HS-27A (cell line): ENCODE results near the gene HOTAIR.

Experiments
- DNase-seq: peaks from one replicate; pipeline ENCODE4 v3.0.0-alpha.2; 2012; ENCODE audit warnings: low read depth, missing footprints

HOTAIR gene

GRCh38 chr12:53987787-53988230 lies 13.1 kb upstream of the HOTAIR start:
- DNase-seq: no peak

DNA sequence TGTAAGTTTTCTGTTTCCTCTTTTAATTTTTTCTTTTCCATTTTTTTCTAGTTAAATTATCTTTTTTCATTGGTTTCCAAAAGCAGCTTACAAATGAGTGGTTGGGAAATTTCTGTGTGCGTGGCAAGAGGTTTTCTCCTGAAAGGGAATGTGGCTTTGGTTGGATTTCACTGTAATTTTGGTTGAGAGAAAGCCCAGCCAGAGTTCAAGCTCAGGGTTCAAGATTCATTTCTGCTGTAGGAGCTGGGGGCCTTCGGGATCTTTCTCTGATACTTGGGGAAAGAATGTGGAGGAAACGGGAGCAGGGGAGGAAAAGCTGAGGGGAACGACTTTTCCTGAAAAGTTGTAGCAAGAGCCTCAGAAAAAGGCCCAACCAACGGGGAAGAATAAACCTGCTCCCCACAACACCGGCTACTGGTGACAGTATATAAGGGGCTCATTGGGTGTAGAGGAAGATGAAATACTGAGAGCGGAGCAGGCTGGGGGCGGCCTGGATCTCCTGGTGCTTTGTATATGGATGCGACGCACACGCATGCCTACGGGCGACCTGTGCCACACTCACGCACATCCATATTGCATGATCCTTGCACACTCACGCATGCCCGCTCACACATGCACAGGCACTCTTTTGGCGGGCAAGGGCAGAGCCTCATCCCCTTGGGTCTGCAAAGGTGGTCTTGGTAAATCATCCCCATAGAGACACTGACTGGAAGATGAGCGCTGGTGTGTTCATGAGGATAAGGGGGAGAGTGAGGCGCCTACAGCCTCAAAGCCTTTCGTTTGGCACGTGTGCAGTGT lies 12.1 kb upstream of the HOTAIR start:
- DNase-seq: no peak

DNA sequence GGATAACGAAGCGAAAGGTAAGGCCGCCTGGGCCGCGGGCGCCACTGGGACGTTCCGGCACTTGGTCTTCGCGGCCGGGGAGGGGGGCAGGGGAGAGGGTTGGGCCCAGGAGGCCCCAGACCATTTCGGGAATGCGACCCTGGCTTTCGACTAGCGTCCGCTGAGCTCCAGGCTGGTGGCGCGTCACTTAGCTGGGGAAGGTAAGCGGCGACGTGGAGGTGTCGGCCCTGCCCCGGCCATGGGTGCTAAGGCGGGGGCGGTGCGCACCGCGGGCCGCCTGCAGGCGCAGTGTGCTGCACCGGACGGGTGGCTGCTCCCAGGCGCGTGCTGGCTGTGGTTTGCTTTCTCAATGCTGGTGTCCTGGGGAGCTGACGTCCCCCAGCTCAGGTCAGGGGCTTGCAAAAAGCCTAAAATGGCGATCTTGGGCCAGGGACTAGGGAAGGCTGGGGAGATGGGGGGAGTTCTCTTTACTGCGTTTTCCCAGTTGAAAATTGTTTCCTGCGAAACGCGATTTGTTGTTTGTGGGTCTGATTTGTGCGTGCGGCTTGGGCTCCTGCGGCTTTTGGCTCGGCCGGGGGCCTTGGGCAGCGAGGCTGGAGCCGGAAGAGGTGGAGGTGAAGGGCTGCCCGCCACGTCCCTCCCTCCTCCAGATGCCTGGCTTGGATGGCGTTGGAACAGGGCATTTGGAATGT lies 11.4 kb upstream of the HOTAIR start:
- no peak for DNase-seq

GRCh38 chr12:53985692-53985993 lies 10.9 kb upstream of the HOTAIR start:
- DNase-seq: no peak

DNA sequence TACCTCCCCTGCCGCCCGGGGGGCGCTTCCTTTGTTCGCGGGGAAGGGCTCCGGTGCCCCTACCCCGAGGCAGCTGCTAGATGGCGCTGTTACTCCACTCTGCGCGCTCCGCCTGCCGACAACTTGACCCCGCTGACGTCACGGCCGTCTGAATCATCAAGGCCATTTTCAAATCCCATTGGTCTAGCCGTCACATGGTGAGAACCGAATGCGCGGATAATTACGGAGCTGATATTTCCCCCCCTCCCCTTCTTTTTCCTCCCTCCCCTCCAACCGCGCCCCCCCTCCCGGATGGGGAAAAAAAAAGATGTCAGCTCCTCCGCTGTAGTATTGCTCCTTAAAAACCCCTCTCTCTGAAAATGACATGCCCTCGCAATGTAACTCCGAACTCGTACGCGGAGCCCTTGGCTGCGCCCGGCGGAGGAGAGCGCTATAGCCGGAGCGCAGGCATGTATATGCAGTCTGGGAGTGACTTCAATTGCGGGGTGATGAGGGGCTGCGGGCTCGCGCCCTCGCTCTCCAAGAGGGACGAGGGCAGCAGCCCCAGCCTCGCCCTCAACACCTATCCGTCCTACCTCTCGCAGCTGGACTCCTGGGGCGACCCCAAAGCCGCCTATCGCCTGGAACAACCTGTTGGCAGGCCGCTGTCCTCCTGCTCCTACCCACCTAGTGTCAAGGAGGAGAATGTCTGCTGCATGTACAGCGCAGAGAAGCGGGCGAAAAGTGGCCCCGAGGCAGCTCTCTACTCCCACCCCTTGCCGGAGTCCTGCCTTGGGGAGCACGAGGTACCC lies 10.3 kb upstream of the HOTAIR start, which contains the start of gene HOXC10:
Gene HOXC10 (plus strand): TSS at position 246 of the 791 bp plus-strand sequence. CDS start 114 bp downstream, at position 360.
- DNase-seq: peak; percentile 95

GRCh38 chr12:53983950-53984572 lies 9.3 kb upstream of the HOTAIR start:
- no peak for DNase-seq

- DNase-seq: no peak
These were observed 8.8 kb upstream of the HOTAIR start for GRCh38 chr12:53983568-53983949.

- DNase-seq: no peak
These were observed 8.2 kb upstream of the HOTAIR start for GRCh38 chr12:53982648-53983567.

DNA sequence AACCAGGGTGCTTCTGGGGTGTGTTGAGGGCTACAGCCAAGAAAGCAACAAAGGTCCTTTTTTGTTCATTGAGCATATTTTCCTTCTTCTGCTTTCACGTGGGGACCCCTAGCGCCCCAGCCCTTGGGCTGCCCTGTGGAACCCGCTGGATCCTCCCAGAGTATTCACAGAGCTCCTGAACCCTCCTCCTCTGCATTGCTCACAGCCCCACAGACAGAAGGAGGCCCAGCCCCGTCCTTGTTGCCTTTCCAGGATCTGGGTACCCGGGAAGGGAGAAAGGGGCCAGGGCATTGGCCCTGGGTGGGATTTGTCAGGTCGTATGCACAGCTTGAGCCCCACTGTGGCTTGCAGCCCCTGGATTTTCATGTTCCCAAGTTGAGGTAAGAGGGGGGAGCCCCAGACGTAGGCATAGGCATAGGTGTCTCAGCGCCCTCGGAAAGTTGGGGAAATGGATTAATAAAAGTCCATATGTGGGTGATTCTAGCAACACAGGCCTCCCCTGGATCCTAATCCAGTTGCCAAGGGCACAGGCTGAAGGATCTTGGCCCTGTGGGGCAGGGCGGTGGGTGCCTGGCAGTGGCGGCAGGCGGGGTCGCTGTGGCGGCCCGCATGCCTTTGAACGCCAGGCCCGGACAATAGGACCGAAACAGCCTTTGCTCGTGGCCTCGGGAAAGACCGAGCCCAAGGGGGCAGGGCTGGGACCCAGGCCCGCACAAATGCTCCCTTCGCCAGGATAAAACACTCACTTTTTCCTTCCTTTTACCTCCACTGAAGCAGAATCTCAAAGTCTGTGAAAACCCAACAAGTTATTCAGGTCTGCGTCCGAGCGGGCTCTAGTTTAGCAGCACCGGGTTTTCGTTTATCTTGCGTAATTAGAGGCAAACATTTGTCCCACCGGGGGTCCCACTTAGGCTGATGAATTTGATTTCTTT lies 7.1 kb upstream of the HOTAIR start:
- no peak for DNase-seq

DNA sequence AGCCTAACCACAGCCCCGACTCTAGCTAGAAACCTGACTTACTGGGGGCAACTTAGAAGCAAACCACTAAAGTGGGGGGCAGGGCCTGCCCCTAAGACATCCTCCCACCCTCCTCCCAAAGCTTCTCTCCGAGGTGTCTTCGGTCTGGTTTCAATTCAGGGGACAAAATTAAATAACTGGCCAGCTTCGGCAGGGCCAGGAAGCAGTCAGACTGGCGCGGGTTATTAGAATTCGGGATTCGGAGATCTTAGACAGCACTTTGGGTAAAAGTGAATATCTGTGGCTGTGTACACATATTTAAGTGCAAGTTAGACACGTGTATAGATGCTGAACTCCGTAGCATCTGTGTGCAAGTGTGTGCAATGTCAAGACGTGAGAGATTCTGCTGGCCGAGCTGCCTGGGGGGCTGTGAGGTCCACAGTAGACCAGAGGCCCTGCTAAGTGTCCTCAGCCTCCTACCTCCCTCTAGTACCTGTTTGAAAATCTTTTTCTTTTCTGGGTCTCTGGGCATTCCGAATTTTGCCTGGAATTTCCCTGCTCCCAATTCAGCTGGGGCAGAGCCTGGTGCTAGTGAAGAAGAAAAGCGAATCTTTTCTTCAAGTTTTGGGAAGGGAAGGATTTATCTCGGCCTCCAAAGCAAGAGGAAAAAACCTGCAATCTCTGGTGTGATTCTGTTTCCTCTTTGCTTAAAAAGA lies 6.2 kb upstream of the HOTAIR start:
- no peak for DNase-seq

DNA sequence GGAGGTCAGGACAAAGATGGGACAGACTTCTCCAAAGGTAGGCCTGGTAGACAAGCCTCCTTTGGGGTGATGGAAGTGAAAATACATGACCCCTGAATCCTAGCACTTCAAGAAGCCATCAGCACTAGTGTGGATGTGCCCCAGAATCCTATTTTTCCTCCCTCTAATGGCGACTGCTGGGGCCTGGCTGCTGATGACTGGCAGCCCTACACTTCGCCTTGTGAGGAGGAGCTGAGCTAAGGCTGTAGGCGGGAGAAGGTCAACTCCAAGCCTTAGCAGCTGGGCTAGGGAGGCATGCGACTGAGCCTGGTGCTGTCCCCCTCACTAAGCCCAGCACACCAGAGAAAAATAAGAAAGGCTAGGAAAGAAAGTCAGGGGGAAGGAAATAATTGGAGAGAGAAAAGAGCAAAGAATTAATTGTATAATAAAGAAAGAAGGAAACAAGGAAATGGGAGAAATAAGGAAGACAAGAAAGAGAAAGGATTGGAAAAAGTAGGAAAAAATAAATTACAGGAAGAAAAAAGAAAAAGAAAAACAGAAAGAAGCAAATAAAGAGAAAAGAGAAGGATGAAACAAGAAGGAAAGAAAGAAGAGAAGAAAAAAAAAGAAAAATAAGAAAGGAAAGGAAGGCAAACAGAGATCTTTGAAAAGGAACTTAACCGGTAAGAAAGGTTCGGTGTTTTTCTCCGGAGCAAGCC lies 5.5 kb upstream of the HOTAIR start:
- no peak for DNase-seq

DNA sequence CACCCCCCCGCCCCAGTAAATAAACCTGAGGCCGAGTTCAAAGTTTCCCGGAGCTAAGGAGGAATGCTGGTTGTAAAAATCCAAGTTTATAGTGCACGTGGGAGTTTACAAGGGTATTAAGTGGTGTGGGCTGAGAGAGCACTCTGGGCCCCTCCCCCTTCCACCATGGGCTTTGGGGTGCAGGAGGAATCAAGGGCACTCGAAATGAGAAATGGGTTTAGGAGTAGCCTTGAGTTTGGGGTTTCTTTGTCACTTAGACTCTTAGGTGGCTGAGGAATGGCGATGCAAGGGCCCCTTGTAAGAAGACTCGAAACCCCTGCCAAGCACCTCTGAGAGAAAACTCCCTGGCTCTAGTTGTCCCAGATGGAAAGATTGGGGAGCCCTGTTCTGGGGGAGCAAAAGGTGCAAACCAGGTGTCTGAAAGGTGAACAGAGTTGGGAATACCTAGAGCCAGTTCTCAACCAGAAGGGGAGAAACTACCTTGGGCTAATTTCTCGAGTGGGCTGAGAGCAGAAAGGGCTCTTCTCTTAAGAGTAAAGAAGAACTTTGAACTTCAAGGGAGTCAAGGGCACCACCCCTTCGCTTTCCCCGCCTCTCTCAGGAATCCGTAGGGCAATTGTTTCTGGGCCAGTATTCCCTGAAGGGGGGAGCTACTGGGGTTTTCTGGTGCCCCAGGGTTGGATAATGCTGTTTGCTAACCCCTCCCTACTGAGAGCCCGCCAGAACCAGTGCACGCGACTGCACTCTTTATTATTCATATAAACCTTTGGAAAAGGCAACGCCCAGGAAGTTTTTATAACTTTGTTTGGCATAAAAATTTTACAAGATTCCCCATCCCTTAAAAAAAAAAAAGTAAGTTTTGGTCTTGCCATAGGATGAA lies 4.0 kb upstream of the HOTAIR start:
- DNase-seq: no peak

DNA sequence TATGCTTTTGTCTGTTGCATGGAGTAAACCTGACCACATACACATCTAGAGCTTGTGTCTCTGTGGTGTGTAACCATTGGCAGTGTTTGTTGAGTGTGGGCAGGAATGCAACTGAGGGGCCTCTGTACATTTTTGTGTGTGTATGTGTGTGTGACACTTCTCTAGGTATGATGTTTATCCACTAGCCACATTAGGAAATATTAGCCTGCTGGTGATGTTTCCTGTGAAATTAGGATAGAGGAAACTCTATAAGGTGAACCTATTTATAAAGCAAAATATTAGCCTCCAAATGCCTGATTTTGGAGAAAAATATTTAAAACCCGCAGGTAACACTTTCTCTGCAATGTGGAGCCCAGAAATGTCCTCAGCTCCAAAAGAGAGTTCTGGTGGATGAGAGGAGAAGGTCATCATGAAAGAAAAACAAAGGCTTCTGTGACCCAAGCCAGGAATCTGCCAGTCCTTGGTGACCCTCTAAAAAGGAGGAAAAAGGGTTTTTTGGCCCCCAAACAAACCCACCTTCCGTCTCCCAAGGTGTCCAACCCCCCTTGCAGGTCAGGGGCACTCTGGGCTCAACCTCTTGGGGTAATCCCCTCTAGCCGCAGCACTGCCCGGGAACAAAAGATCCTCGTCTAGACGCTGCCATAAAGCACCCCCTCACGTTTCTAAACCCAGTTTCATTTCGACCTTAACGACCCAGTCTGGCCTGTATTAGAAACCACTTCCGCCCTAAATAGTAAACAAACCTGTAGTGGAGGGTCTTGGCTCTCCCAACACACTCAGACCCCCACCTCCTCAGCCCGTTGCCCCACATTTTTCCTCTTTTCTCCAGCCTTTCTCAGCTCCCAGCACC lies 3.1 kb upstream of the HOTAIR start:
- DNase-seq: no peak

DNA sequence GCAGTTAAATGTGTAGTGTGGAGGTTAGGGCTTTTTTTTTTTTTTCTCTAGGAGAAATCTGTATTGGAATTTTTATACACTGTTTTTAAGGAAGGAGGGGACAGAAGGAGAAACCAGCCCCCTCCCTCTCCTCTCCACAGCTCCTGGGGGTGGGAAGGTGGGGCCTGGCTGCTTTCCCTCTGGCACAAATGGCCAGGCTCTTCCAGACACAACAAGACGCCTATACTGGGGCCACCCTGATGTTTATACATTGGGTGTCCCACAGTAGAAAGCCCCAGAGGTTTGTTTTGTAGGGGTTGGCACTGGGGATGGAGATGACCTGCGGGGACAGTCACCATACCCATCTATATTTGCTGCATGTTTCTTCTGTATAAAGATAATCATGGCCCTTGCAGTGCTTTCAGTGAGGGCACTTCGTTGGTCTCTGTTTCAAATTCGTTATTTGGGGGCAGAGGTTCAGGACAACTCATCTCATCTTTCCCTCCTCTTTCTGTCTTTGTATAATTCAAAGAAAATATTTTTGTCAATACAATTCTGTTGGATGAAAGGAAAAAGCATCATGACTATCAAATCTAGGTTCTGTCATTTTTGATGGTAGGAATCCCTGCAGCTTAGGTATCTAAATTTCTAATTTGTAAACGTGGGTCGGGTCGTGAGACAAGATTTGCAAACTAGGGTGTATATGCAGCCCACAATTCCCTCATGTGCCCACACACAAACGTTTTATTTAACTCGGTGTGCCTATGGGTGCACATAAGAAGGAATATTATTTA lies 2.3 kb upstream of the HOTAIR start:
- no peak for DNase-seq

DNA sequence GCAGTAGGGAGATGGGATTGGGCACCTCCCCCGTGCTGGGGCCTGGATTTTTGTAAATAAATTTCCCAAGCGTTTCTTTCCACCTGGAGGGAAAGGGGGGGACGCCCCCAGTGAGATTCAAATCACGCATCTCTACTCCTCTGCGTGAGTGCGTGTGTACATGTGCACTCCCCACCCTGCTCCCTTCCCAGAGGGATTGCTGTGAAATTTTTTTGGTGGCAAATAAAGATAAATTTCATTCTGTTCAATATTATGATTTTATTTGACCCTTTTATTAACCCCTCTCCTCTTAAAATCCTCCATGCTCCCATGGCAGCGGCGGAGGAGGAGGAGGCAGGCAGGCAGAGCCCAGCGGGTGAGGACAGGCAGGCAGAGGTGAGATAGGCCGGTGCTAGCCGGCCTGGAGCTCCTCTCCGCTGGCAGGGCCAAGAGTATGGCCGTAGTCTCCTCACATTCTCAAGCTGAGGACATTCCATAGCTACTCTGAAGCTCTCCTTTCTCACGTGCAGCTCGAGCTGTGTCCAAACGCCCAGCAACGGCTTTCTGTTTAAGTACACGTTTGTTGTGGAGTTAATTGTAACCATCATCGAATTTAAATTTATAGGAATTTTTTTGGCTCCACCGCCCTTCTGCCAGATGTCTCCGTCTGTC lies 1.5 kb upstream of the HOTAIR start:
- no peak for DNase-seq
